ENCODE results near the gene PLCB1. TPM values are rescaled to one million over a fixed set of nuclear protein-coding genes. Genes with fewer than 3 reads are reported as not detected.

Gene PLCB1
- total and polyA plus RNA-seq, 2 experiments from 2014 or later = 8.0 to 17.6 TPM

- Histone ChIP-seq H3K9me3 (ENCODE audit: low read depth) (no peaks in the 10 kb centered on the region), H3K27me3 (no peaks in the 10 kb centered on the region), H3K4me1 (ENCODE audit: low read depth) (peaks cover 34% of the 10 kb centered on the region), H3K36me3 (no peaks in the 10 kb centered on the region), H3K4me3 (no peak overlapping the region), H3K27ac (no peak overlapping the region)
- no peak for TF ChIP-seq CTCF (IDR thresholded peaks at IDR 0.05; ENCODE audit: low read depth, low read length)
- no peak for DNase-seq (ENCODE audit: low read depth in 1 of 2, low spot score in 1 of 2)
Observed at GRCh38 chr20:8524101-8525016, 392.3 kb downstream of the PLCB1 start.

DNA sequence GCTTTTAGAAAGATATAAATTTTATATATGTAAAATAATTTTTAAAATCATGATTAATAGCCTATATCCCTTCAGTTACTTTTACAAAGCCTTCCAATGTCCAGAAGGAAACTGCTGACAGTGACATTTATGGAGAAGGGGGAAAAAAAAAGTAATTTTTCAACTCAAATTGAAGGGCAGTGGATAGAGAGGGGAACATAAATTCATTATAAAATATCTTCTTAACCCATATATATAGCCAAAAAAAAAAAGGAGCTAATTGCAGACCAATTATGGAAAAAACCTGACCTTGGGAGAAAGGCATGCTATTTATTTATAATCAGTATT is 392.9 kb downstream of the PLCB1 start:
- no peaks in the 10 kb centered on the region for H3K9me3 ChIP-seq (ENCODE audit: low read depth)
- H3K27ac ChIP-seq = no peak overlapping the region
- no peak for DNase-seq (ENCODE audit: low read depth in 1 of 2, low spot score in 1 of 2)
- H3K27me3 ChIP-seq = no peaks in the 10 kb centered on the region
- H3K36me3 ChIP-seq = no peaks in the 10 kb centered on the region
- TF ChIP-seq CTCF (IDR thresholded peaks at IDR 0.05; ENCODE audit: low read depth, low read length) = no peak
- H3K4me3 ChIP-seq = no peak overlapping the region
- peaks cover 28% of the 10 kb centered on the region for H3K4me1 ChIP-seq (ENCODE audit: low read depth)

GRCh38 chr20:8526610-8527009 is 394.5 kb downstream of the PLCB1 start:
- Histone ChIP-seq H3K4me3 (no peak overlapping the region), H3K27ac (no peak overlapping the region), H3K4me1 (ENCODE audit: low read depth) (peaks cover 13% of the 10 kb centered on the region), H3K36me3 (no peaks in the 10 kb centered on the region), H3K27me3 (no peaks in the 10 kb centered on the region), H3K9me3 (ENCODE audit: low read depth) (no peaks in the 10 kb centered on the region)
- DNase-seq (ENCODE audit: low read depth in 1 of 2, low spot score in 1 of 2) = no peak
- no peak for TF ChIP-seq CTCF (IDR thresholded peaks at IDR 0.05; ENCODE audit: low read depth, low read length)

- Histone ChIP-seq H3K27me3 (no peaks in the 10 kb centered on the region), H3K27ac (no peak overlapping the region), H3K36me3 (no peaks in the 10 kb centered on the region), H3K9me3 (ENCODE audit: low read depth) (no peaks in the 10 kb centered on the region), H3K4me1 (ENCODE audit: low read depth) (peaks cover 11% of the 10 kb centered on the region), H3K4me3 (no peak overlapping the region)
- DNase-seq (ENCODE audit: low read depth in 1 of 2, low spot score in 1 of 2) = peak in 1 of 2 donors; percentile 82
- TF ChIP-seq CTCF (IDR thresholded peaks at IDR 0.05; ENCODE audit: low read depth, low read length) = no peak
Observed at GRCh38 chr20:8527998-8528723, 396.1 kb downstream of the PLCB1 start.

- Histone ChIP-seq H3K27me3 (no peaks in the 10 kb centered on the region), H3K4me3 (no peak overlapping the region), H3K27ac (no peak overlapping the region), H3K4me1 (ENCODE audit: low read depth) (no peaks in the 10 kb centered on the region), H3K9me3 (ENCODE audit: low read depth) (no peaks in the 10 kb centered on the region), H3K36me3 (no peaks in the 10 kb centered on the region)
- no peak for TF ChIP-seq CTCF (IDR thresholded peaks at IDR 0.05; ENCODE audit: low read depth, low read length)
- no peak for DNase-seq (ENCODE audit: low read depth in 1 of 2, low spot score in 1 of 2)
Observed at GRCh38 chr20:8530022-8530421, 398.0 kb downstream of the PLCB1 start.
